NCI-H128 (cell line): ENCODE measurements around the gene PEPD.
"Not testable (repeated sequence)": the region's sequence is repeated elsewhere in the genome, so short reads cannot be mapped to it uniquely, and the experiment has no call there.

Experiments used
- DNase-seq: peaks from one replicate; lab custom pipeline; 2025; ENCODE audit not compliant: unreplicated experiment; lab: John Stamatoyannopoulos, UW

The PEPD gene

DNA sequence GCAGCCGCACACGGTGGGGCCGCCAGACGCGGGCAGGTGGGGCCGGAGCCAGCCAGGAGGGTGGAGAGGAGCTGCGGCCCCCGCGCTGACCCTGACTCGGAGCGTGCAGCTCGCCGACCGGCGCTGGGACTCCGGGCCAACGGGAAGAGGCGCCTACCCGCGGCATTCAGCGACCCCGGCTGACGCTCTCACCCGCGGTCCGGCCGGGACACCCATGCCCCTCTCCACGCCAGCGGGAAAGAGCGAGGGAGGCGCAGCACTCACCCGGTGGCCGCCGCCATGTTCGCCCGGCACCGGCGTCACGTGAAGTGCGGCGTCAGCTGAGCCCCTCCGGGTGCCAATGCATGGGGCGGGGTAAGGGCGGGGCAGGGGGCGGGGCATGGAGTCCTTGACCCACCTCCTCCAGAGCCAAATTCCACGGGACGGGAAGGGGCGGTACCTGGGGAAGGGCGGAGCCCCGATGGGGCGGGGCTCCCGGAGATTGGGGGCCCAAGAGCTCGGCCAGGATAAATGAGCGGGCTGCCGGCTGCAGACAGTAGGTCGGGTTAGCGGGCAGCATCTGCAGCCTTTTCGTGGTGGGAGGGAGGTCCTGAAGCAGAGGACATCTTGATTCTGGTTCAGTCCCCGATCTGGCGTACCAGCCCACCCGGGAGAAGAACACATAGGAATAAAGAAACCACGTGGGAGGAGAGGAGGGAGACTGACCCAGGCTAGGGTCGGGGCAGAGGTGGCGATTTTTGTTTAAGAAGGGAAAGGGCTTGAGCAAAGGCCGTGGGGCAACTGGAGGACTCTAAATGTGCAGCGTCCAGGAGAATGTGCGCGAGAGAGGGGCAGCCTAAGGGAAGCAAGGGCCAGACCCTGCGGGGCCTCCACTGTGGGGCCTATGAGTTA, at the start of gene PEPD:
Gene PEPD (minus strand): TSS at position 312 of the 891 bp plus-strand sequence. CDS start 31 bp downstream, at position 281.
- peak; percentile 36 for DNase-seq

DNA sequence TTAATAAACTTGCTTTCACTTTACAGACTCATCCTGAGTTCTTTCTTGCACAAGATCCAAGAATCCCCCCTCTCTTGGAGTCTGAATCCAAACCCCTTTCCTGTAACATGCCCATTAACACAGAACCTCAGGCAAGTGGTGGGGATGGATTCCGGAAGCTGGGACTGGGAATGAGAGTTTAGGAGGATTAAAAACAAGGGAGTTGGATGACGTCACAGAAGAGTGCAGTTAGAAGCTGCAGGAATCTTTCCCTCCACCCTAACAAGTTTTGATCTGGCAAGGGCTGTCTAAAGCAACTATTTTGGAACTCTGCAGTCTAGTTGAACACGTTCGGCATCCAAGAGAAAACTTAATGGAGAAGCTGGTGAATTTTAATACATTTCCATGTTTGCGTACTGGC, 48.2 kb upstream of the PEPD start:
- no peak for DNase-seq

DNA sequence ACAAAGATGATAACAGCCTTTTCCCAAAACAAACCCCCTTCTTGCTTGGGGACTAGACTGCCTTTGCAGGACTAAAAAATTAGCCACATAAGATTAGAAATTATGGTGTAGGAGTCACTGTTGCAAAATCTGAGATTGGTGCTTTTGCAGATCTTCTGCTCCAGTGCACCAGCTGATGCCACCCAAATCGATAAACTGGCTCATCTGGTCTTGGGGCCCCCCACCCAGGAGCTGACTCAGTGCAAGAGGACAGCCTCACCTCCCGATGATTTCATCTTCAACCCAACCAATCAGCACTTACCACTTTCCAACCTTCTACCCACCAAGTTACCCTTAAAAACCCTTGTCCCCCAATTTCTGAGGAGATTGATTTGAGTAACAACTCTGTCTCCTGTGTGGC, 47.1 kb upstream of the PEPD start:
- DNase-seq = no peak

DNA sequence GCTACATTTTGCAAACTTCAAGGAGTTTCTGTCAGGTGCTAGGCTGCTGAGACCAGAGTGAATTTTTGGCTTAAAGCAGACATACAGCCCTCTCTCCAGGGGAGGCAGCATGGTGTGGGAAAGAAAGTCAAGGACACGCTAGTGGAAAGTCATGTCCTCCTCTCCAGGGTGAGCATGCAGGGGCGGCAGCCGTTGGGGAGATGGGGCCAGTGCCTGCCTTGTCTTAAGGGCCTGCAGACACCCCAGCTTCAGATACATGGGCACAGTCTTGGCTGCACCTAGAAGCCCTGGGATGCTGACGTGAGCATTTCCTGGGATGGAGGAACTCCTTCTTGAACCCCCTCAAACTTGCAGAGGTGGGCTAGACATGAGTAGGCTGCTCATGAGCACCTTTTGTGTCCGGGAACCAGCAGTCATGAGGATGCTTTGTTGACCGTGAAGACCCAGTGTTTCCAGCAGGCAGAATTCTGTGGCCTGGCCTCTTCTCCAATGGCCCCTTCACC, 43.3 kb upstream of the PEPD start:
- DNase-seq = no peak

DNA sequence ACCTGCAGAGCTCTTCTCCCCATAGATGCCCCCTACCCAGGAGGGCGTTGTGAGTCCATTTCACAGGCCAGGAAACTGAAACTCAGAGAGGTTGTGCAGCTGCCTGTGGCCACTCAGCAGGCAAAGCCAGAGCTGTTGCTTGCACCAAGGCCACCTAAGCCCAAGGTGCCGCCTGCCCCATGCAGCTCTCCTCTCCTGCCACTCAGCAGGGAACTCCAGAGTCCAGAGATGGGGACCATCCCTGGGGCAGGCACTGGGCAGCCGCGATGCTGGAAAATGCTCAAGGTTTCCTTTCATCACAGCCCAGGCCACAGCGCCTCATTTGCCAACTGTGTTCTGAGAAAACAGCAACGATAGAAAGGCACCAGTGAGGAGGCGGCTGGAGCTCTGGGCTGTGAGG, 41.0 kb upstream of the PEPD start:
- DNase-seq = no peak

DNA sequence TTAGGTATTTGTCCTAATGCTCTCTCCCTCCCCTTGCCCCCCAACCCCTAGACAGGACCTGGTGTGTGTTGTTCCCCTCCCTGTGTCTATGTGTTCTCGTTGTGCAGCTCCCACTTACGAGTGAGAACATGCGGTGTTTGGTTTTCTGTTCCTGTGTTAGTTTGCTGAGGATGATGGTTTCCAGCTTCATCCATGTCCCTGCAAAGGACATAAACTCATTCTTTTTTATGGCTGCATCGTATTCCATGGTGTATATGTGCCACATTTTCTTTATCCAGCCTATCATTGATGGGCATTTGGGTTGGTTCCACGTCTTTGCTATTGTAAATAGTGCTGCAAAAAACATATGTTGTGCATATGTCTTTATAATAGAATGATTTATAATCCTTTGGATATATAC, 40.1 kb upstream of the PEPD start:
- DNase-seq = not testable (repeated sequence)

DNA sequence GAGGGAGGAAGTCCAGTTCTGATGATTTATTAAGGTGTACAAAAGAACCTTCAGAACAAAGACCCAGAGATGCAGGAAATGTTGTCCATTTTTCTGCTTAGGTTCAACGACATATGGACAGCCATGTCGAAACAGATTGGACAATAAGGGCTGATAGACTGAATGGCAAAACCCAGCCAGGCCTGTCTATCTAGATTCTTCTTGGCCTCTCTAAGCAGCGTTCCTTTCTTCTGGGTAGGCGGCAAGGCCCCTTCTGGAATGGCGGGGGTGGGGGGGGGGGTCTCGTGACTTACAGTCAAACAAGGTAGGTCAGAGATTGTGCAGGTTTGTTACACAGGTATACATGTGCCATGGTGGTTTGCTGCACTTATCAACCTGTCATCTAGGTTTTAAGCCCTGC, 39.7 kb upstream of the PEPD start:
- DNase-seq = no peak

DNA sequence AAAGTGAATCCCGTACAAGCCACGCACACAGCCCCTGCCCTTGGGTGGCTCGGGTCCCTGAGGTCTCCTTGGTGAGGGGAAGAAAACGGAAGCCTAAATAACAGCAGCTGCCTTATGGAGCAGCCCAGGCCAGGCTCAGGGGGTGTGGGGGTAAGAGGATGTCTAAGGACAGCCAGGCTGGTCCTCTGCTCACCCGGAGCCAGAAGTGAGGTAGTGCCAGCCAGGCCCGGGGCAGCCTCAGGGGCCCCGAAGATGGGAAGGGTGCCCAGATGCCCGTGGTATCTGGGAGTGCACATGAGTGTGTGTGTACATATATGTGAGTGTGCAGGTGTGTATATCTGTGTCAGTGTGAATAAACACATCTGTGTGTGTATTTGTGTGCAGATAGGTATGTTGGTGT, 38.4 kb upstream of the PEPD start:
- no peak for DNase-seq

DNA sequence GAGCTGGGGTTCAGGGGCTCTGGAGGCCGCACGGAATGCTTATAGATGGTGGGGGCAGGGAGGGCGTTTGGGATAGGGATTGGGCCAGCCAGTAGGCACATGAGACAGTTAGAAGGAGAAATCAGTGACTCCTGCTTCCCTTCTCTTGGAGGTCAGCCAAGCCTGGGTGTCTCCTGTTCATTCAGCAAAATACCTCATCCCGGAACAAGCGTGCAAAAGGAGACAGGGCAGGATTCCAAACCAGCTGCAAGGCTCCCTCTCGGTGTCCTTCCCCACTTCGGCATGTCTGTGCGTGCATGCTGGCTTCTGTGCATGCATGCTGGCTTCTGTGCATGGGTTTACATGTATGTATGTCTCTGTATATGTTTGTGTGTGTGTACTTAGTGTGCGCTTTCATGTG, 37.3 kb upstream of the PEPD start:
- no peak for DNase-seq

DNA sequence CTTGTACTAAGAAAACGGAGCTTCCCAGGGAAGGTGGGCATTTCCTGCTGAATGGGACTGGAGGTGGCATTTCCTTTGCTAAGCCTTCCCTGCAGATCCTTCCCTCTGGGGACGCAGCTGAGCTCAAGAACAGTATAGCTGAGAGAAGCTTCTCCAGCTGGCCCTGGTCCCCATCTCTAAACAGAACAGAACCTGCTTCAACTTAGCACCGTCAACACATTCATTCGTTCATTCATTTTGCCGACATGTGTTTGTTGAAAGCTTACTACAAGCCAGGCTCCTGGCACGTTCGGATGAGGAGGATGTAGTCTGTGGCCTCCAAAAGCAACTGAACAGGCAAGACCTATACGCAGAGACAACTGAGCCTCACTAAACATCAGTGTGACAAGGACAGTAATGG, 36.6 kb upstream of the PEPD start:
- no peak for DNase-seq

DNA sequence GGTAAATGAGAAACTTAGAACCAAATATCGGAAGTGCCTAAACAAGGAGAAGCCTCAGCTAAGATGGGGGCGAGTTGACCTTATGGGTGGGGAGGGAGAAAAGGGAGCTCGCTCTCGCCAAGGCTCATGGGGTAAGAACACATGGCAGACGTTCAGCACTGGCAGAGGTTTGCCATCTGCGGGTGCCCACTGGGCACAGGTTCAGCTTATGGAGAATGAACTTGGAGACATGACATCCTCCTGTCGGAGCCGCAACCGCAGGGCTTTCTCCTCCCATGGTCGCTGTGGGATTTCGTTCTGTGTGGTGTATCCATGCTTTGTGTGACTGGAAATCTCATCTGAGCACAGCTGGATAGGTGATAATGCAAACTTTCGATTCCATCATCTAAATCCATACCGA, 36.1 kb upstream of the PEPD start:
- no peak for DNase-seq

DNA sequence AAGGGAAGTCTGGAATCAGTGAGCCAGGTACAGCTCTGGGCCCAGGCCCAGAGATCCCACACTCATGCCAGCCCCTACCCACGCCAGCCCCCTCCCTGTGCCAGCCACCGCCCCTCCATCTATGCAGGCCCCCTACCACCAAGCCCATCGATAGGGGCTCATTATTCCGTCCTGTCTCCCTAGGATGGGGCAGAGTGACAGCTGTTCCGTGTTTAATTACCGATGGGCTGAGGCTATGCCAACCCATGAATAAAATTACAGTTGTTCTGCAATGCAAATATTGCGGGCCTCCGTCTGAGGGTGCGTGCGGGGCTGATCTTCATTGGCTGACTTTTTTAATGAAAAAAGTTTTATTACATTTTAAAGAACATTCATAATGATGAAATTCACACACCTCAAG, 35.6 kb upstream of the PEPD start:
- DNase-seq = no peak

DNA sequence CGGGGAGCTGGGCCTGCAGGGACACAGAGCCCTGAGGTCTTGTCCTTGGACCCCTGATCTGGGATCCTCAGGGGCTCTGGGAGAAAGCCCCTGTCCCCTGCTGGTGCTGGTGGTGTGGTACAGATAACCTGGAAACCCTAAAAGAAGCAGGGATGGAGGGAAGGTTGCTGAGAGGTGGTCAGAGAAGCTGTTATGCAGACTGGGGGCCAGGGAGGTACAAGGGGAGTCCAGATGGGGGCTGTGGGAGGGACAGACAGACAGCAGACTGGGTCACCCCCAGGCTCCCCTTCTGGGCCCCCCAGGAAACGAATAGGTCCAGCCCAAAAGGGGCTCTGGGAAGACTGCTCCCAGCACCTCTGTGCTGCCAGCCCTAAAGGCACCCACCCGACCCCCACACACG, 34.7 kb upstream of the PEPD start:
- DNase-seq = no peak

DNA sequence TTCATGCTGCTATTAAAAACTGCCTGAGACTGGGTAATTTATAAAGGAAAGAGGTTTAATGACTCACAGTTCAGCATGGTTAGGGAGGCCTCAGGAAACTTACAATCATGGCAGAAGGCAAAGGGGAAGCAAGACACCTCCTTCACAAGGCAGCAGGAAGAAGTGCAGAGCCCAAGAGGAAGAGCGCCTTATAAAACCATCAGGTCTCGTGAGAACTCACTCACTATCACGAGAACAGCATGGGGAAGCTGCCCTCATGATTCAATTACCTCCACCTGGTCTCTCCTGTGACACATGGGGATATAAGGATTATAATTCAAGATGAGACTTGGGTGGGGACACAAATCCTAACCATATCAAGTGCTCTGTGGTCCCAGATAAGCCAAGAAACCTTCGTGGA, 34.1 kb upstream of the PEPD start:
- not testable (repeated sequence) for DNase-seq

DNA sequence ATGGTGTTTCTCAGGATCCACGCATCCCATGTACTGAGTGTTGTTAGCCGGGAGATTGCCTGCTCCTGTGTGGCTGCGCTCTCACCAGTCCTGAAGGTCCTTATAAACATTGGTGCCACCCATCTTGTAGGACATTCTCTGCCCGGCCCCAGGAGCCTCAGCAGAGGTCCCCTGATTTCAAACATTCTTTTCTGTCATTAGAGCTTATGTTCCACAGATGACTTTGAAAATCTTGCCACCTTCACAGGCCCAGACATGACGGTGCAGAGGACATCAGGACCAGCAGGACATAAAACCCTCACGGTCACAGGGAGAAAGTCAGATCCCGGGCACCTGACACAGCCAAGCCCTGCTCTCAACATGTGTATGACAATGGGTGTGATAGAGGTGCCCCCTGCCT, 33.2 kb upstream of the PEPD start:
- DNase-seq = no peak

DNA sequence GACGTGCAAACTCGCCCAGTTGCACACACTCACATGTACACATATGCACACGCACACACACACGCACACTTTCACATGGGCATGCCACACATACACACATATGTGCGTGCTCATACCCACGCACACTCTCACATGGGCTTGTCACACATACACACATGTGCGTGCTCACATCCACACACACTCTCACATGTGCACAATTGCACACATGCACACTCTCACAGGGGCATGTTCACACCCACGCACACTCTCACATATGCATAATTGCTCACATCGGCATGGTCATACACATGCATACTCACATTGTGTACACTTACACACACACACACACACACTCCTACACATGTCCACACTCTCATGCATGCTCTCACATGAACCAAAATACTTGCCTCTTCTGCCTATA, 32.8 kb upstream of the PEPD start:
- DNase-seq = no peak

DNA sequence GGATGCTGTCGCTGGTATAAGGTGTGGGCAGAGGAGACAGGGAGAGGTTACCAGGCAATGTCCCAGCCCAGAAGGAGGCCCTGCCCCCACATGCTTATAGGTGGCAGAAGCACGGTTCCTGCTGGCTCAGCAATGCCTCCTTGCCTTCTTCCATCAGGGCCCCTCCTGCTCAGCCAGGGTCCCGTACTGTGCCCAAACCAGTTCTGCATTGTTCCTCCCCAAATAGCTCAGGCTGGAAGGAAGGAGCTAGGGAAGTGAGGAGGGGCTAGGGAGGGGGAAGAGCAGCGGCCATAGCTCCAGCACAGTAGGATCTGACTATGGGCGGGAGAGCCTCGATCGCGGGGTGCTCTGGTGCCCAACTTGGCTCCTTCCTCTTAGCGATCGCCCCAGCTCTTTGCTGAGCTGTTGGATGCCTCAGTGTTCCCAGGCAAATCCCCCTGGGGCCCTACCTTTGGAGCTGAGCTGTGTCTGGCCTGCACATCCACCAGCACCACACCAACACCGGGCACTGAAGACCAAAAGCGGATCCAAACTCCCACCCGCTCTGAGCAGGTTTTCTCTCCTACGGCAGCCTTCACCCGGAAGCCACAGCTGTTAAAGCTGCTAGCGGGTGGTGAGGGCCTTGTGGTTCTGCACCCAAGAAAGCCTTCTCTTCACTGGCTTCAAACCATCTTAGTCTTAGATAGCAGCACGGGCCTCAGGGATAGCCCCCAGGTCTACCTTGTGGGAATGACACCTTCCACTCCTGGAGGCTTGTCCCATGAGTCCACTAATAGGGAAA, 32.1 kb upstream of the PEPD start:
- no peak for DNase-seq

DNA sequence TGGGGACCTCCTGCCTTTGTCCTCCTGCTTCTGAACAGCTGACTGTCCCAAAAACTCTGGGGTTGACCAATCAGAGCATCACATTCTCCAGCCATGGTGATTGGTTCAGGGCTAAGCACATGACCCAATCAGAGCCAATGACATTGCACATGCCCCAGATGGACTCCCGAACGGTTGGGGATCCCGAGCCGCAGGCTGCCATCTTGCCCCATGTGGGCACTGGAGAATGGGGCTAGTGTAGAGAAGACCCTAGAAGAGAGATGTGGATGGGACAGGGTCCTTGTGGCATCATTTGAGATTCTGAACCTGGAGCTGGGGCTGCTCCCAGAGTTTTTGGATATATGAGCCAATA, 31.3 kb upstream of the PEPD start:
- no peak for DNase-seq

DNA sequence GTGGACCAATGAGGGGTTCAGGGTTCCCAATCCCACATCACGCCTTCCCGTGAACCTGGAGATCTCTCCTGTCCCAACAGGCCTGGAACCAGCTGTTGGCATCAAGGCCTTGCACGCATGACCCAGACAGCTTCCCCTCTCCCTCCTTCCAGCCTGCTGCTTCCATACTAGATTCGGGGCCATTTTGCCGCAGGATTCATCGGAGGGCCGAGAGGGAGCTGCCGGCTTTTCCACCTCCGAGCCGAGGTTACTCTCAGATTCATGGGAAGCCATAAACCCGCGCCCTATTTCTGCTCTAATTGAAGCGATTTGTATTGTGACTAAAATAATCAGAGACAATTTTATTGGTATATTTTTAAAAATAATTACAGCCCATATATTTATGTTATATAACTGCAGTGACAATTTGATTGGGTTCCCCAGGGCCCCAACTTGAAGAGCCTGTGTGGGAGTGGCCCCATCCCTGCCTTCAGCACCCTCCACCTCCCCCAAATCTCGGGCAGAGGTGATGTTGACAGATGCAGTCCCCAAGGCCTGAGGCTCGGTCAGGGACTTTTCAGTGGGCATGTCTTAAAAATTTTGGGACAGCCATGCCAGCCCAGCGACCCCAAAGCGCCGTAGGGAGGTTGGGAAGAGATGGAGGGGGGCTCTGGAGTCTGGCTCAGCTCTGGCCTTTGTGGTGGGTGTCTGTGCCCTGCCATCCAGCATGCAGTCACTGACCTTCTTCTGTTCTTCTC, 30.8 kb upstream of the PEPD start:
- no peak for DNase-seq

DNA sequence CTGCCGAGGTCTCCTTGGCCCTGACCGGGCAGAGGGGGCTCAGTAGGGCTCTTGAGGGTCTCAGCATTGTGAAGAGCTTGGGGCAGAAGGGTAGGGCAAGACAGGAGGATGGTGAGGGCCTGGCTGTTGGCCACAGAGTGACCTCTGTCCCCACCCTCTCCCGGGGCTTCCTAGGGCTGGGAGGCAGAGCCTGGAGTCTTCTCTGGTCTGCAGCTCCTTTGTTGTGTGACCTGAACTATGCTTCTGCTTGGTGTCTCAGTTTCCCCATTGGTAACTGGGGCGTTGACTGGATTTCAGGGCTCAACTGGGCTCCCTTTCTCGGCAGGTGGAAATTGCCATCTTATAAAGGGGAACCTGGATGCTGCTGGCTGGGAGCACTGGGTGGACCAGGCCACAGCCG, 30.1 kb upstream of the PEPD start:
- DNase-seq = no peak

DNA sequence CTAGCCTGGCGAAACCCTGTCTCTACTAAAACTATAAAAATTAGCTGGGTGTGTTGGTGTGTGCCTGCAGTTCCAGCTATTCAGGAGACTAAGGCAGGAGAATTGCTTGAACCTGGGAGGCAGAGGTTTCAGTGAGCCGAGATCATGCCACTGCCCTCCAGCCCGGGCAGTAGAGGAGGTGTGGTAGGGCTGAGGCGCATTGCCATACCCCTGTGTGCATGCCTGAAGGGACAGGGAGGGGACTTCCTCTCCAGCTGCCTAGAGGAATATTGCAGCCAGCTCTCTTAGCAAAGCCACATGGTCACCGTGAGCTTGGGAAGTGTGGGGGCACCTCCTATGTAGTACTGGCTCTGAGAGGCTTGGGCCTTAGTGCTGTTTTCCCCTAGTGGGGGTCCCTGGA, 29.2 kb upstream of the PEPD start:
- DNase-seq = no peak

DNA sequence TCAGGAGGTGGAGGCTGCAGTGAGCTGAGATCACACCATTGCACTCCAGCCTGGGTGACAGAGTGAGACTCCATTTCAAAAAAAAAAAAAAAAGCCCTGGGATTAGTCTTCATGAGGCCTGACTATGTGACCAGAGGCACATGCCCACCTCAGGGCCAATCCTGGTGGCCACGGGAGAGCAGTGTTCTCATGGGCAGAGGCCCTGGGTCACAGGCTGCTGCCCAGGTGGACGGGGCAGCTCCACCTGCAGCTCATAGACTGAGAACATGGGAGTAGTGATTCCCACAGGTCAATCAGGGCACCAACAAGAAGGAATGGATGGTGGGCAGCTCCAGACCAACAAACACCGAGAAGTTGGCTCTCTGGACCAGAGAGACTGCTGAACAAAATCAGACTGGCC, 26.1 kb upstream of the PEPD start:
- DNase-seq = no peak
